Adrenal gland (tissue), 12 donors: Measurements from ENCODE around the gene MKRN1. TPM values are rescaled to one million over a fixed set of nuclear protein-coding genes. Genes with fewer than 3 reads are reported as not detected.
A peak's percentile ranks its signal among the peaks of the same experiment; 100 is the strongest.
"Not testable (repeated sequence)": the region's sequence is repeated elsewhere in the genome, so short reads cannot be mapped to it uniquely, and the experiment has no call there.

ENCODE experiments used
- DNase-seq, 7 donors: peaks; one replicate each; pipeline ENCODE4 v3.0.0-alpha.2; 2019 to 2020
- H3K27ac ChIP-seq, 5 donors: fragments of 200-600 bp; sonication (generic) in 4 of 5; 1 replicate in 3 of 5; 2 replicates in 2 of 5; pipeline versions ENCODE4 v1.5.1 to v1.8.0; 2016 to 2020; ENCODE audit warnings: mild to moderate bottlenecking in 1 of 5
- H3K27me3 ChIP-seq: fragments of 200-600 bp; 2 replicates; pipeline ENCODE4 v1.8.0; 2021
- H3K36me3 ChIP-seq, 2 donors: fragments of 200-600 bp; replicated peaks in 1 of 2; 1 replicate in 1 of 2; 2 replicates in 1 of 2; pipeline versions ENCODE4 v1.5.1 to v1.8.0; 2018 to 2022
- H3K4me1 ChIP-seq, 2 donors: fragments of 200-600 bp; replicated peaks in 1 of 2; 1 replicate in 1 of 2; 2 replicates in 1 of 2; pipeline versions ENCODE4 v1.5.1 to v1.8.0; 2018 to 2021
- H3K4me3 ChIP-seq, 4 donors: fragments of 200-600 bp; sonication (generic) in 3 of 4; one replicate each; pipeline ENCODE4 v1.5.1; 2016 to 2018
- H3K9me3 ChIP-seq, 3 donors: fragments of 200-600 bp; sonication (generic) in 1 of 3; replicated peaks in 1 of 3; 1 replicate in 2 of 3; 2 replicates in 1 of 3; pipeline versions ENCODE4 v1.5.1 to v1.8.0; 2016 to 2021
- CTCF ChIP-seq, 6 experiments: fragments of 450-650 bp in 4 of 6; fragments of 200-600 bp in 2 of 6; sonication (generic) in 1 of 6; IDR thresholded peaks; 1 replicate in 5 of 6; 2 replicates in 1 of 6; pipeline versions ENCODE4 v1.5.1 to v1.8.0; 2016 to 2021; ENCODE audit warnings: antibody characterized with exemption in 6 of 6, mild to moderate bottlenecking in 2 of 6, moderate library complexity in 1 of 6
- POLR2A ChIP-seq, 2 donors: fragments of 450-650 bp; IDR thresholded peaks; one replicate each; pipeline ENCODE4 v1.6.1; 2017; ENCODE audit warnings: antibody characterized with exemption in 2 of 2, mild to moderate bottlenecking in 2 of 2, moderate library complexity in 1 of 2
- WGBS, 4 donors: extraction: QIAGEN DNeasy Blood & Tissue Kit in 2 of 4; methylation state at CpG; one replicate each; pipeline versions ENCODE4 v1.1.5 to v1.1.7; 2013 to 2017; 5-methylcytosine and 5-hydroxymethylcytosine counted together
- intact Hi-C, 2 donors: fragments of 100-400 bp; cut with DNase I; formaldehyde crosslinking; loops; one replicate each; pipeline versions ENCODE4 v1.14.1 to v1.15.0; 2022 to 2023
- polyA plus RNA-seq, 3 donors: library from polyadenylated mRNA; stranded (reverse); fragments of 200-250 nt in 2 of 3; fragments of 350-450 nt in 1 of 3; fragmentation: Illumina TruSeq in 1 of 3; extraction: RNeasy Lipid Tissue Mini Kit (QIAGEN cat#74804) in 1 of 3; gene quantifications; one replicate each; pipeline ENCODE4 v1.2.3, GENCODE V29; 2013 to 2014
- total RNA-seq, 9 donors: library from RNA; depleted of rRNA in 4 of 9; stranded (reverse); fragments of >200 nt in 4 of 9; fragments of 120-200 nt in 1 of 9; fragmentation: NEBNext Ultra II Directional in 1 of 9; extraction: Animal tissue kit (Norgen Biotek cat#: 25700) in 1 of 9; gene quantifications; one replicate each; pipeline versions ENCODE4 v1.1.0 to v1.2.4, GENCODE V29; 2013 to 2023
- donor health status: healthy with polysubstance abuse.
- donor health status: Bipolar disorder and iron deficiency.
- donor health status: DM: yes; HTN: yes; CAD: no.
- donor health status: DM: no; HTN: no; CAD: no.
- donor health status: DM: no; HTN: no; CAD: no.
- donor health status: DM: yes; HTN: yes; CAD: no.

The MKRN1 gene
- total and polyA plus RNA-seq, 12 donors: 43.7 to 105 (median 61.8) TPM

- TF ChIP-seq CTCF (IDR thresholded peaks at IDR 0.05): no peak
- no peak for TF ChIP-seq POLR2A (IDR thresholded peaks at IDR 0.05)
- WGBS, 4 donors: 46 to 83% (median 52%) methylated on average over 4 to 5 of the region's 5 CpGs
- H3K4me3 ChIP-seq: no peak overlapping the region
- H3K4me1 ChIP-seq: no peaks in the 10 kb centered on the region
- no peak overlapping the region for H3K27ac ChIP-seq
- H3K36me3 ChIP-seq: no peaks in the 10 kb centered on the region
- peak in 1 of 7 donors; percentile 72 for DNase-seq
- H3K27me3 ChIP-seq: no peaks in the 10 kb centered on the region
- intact Hi-C loops: no loop called here
- no peaks in the 10 kb centered on the region for H3K9me3 ChIP-seq
Measured at GRCh38 chr7:140506788-140507464, 27.6 kb upstream of the MKRN1 start.

- H3K36me3 ChIP-seq: no peaks in the 10 kb centered on the region
- no peak for TF ChIP-seq POLR2A (IDR thresholded peaks at IDR 0.05)
- no peak for TF ChIP-seq CTCF (IDR thresholded peaks at IDR 0.05)
- intact Hi-C loops: no loop called here
- H3K9me3 ChIP-seq: no peaks in the 10 kb centered on the region
- H3K27ac ChIP-seq: no peak overlapping the region
- 82 to 86% (median 84%) methylated on average over 5 of the region's 5 CpGs for WGBS, 4 donors
- no peak for DNase-seq
- no peak overlapping the region for H3K4me3 ChIP-seq
- H3K27me3 ChIP-seq: no peaks in the 10 kb centered on the region
- no peaks in the 10 kb centered on the region for H3K4me1 ChIP-seq
Measured at GRCh38 chr7:140501966-140502365, 22.7 kb upstream of the MKRN1 start.

GRCh38 chr7:140497807-140498206 is 18.5 kb upstream of the MKRN1 start:
- intact Hi-C loops: not testable (repeated sequence)

GRCh38 chr7:140497241-140497769 is 18.0 kb upstream of the MKRN1 start:
- WGBS, 4 donors: 71 to 77% (median 76%) methylated on average over 5 of the region's 5 CpGs
- no peak for TF ChIP-seq CTCF (IDR thresholded peaks at IDR 0.05)
- Histone ChIP-seq H3K27ac (no peak overlapping the region), H3K36me3 (no peaks in the 10 kb centered on the region), H3K4me1 (no peaks in the 10 kb centered on the region), H3K27me3 (no peaks in the 10 kb centered on the region), H3K9me3 (no peaks in the 10 kb centered on the region), H3K4me3 (no peak overlapping the region)
- no peak for DNase-seq
- intact Hi-C loops: no loop called here

More at GRCh38 chr7:140497807-140498206, 18.5 kb upstream of the MKRN1 start:
- H3K9me3 ChIP-seq, H3K4me1 ChIP-seq, H3K4me3 ChIP-seq, H3K27ac ChIP-seq, H3K36me3 ChIP-seq, H3K27me3 ChIP-seq, DNase-seq: not testable (repeated sequence)
- WGBS, 4 donors: 93 to 97% (median 96%) methylated on average over 2 to 7 of the region's 7 CpGs
